WTC11 (cell line): ENCODE measurements around the gene BTNL9. TPM values are rescaled to one million over a fixed set of nuclear protein-coding genes. Genes with fewer than 3 reads are reported as not detected.

Experiments
- ATAC-seq: fragments of 200-7000 bp; cut with Tn5 transposase; 2 replicates; pipeline ENCODE4 v1.10.0; 2021; ENCODE audit warnings: mild to moderate bottlenecking, moderate library complexity
- CTCF ChIA-PET: fragments of 300-600 bp; sonication (Branson Sonifier 250); formaldehyde crosslinking; loops from one replicate; lab custom pipeline; 2021; ENCODE audit warnings: antibody characterized with exemption; lab: Charles Lee
- POLR2A ChIA-PET: fragments of 350-600 bp; sonication (Branson Sonifier 250); formaldehyde crosslinking; loops from one replicate; lab custom pipeline; 2021; ENCODE audit warnings: antibody characterized with exemption; lab: Charles Lee
- DNase-seq: peaks from one replicate; pipeline ENCODE4 v3.0.0; 2021; ENCODE audit warnings: low spot score
- H3K27ac Mint-ChIP-seq: 2 replicates; pipeline ENCODE4 v1.8.0; 2021; ENCODE audit warnings: mixed read lengths
- H3K27me3 Mint-ChIP-seq: 2 replicates; pipeline ENCODE4 v1.8.0; 2021; ENCODE audit warnings: low read depth, mild to moderate bottlenecking, moderate library complexity, mixed read lengths
- H3K36me3 Mint-ChIP-seq: 2 replicates; pipeline ENCODE4 v1.8.0; 2021; ENCODE audit warnings: mixed read lengths
- H3K4me1 Mint-ChIP-seq: 2 replicates; pipeline ENCODE4 v1.8.0; 2022; ENCODE audit warnings: mixed read lengths
- H3K4me3 Mint-ChIP-seq: 2 replicates; pipeline ENCODE4 v1.8.0; 2021; ENCODE audit warnings: mild to moderate bottlenecking, moderate library complexity, mixed read lengths
- H3K9me3 Mint-ChIP-seq: 2 replicates; pipeline ENCODE4 v1.8.0; 2021; ENCODE audit warnings: mixed read lengths
- ATF2 ChIP-seq: sonication (generic); formaldehyde crosslinking; IDR thresholded peaks from 2 replicates; pipeline ENCODE4 v1.8.1; 2022; ENCODE audit warnings: low read depth, missing genetic modification reagents, borderline replicate concordance
- CBFB ChIP-seq: sonication (generic); formaldehyde crosslinking; IDR thresholded peaks from 2 replicates; pipeline ENCODE4 v1.8.1; 2022; ENCODE audit warnings: mild to moderate bottlenecking, low read depth, missing genetic modification reagents
- CREB1 ChIP-seq: sonication (generic); formaldehyde crosslinking; IDR thresholded peaks from 2 replicates; pipeline ENCODE4 v1.8.0; 2023; ENCODE audit warnings: mild to moderate bottlenecking, missing genetic modification reagents
- CREM ChIP-seq: sonication (generic); formaldehyde crosslinking; IDR thresholded peaks from 2 replicates; pipeline ENCODE4 v1.8.1; 2022; ENCODE audit warnings: mild to moderate bottlenecking, missing genetic modification reagents, moderate library complexity
- E2F1 ChIP-seq: sonication (generic); formaldehyde crosslinking; IDR thresholded peaks from 2 replicates; pipeline ENCODE4 v1.8.0; 2022; ENCODE audit warnings: mild to moderate bottlenecking, missing genetic modification reagents
- HMGA2 ChIP-seq: fragments of 250-450 bp; sonication (Bioruptor Pico); IDR thresholded peaks from 2 replicates; pipeline ENCODE4 v1.4.0; 2021; ENCODE audit warnings: mild to moderate bottlenecking, moderate library complexity
- IRF1 ChIP-seq: sonication (generic); formaldehyde crosslinking; IDR thresholded peaks from 2 replicates; pipeline ENCODE4 v1.8.0; 2023; ENCODE audit warnings: missing genetic modification reagents
- IRF2 ChIP-seq: sonication (generic); formaldehyde crosslinking; IDR thresholded peaks from 2 replicates; pipeline ENCODE4 v1.8.0; 2022; ENCODE audit warnings: low read depth, missing genetic modification reagents, borderline replicate concordance
- MAX ChIP-seq: sonication (generic); formaldehyde crosslinking; IDR thresholded peaks from 2 replicates; pipeline ENCODE4 v1.8.0; 2022; ENCODE audit warnings: mild to moderate bottlenecking, missing genetic modification reagents
- MXD4 ChIP-seq: fragments of 250-450 bp; sonication (Bioruptor Pico); IDR thresholded peaks from 2 replicates; pipeline ENCODE4 v1.8.0; 2021; ENCODE audit warnings: mild to moderate bottlenecking, moderate library complexity, borderline replicate concordance
- NFATC4 ChIP-seq: fragments of 250-450 bp; sonication (Bioruptor Pico); IDR thresholded peaks from 2 replicates; pipeline ENCODE4 v1.9.0; 2021; ENCODE audit warnings: mild to moderate bottlenecking
- NFYB ChIP-seq: sonication (generic); formaldehyde crosslinking; conservative IDR thresholded peaks from 2 replicates; pipeline ENCODE4 v1.8.0; 2022; ENCODE audit warnings: low read depth, missing genetic modification reagents
- NR1H2 ChIP-seq: sonication (generic); formaldehyde crosslinking; IDR thresholded peaks from 2 replicates; pipeline ENCODE4 v1.9.0; 2021; ENCODE audit warnings: mild to moderate bottlenecking, moderate library complexity, missing genetic modification reagents
- NR3C1 ChIP-seq: sonication (generic); formaldehyde crosslinking; conservative IDR thresholded peaks from 2 replicates; pipeline ENCODE4 v1.8.1; 2023; ENCODE audit warnings: low read depth, mild to moderate bottlenecking, missing genetic modification reagents
- OVOL2 ChIP-seq: fragments of 250-450 bp; sonication (Bioruptor Pico); IDR thresholded peaks from 2 replicates; pipeline ENCODE4 v1.9.0; 2021; ENCODE audit warnings: mild to moderate bottlenecking, borderline replicate concordance
- RORB ChIP-seq: fragments of 250-450 bp; sonication (Bioruptor Pico); IDR thresholded peaks from 2 replicates; pipeline ENCODE4 v1.9.0; 2021; ENCODE audit warnings: mild to moderate bottlenecking
- SMAD3 ChIP-seq: sonication (generic); formaldehyde crosslinking; IDR thresholded peaks from 2 replicates; pipeline ENCODE4 v1.8.0; 2022; ENCODE audit warnings: missing genetic modification reagents, mild to moderate bottlenecking, borderline replicate concordance
- SOX15 ChIP-seq: fragments of 250-450 bp; sonication (Bioruptor Pico); IDR thresholded peaks from 2 replicates; pipeline ENCODE4 v1.9.0; 2021; ENCODE audit warnings: mild to moderate bottlenecking
- STAT6 ChIP-seq: sonication (generic); formaldehyde crosslinking; conservative IDR thresholded peaks from 2 replicates; pipeline ENCODE4 v1.8.1; 2023; ENCODE audit warnings: mild to moderate bottlenecking, low read depth, missing genetic modification reagents, moderate library complexity
- TP53 ChIP-seq: sonication (generic); formaldehyde crosslinking; IDR thresholded peaks from 2 replicates; pipeline ENCODE4 v1.8.1; 2023; ENCODE audit warnings: mild to moderate bottlenecking, missing genetic modification reagents
- ZNF121 ChIP-seq: sonication (generic); formaldehyde crosslinking; IDR thresholded peaks from 2 replicates; pipeline ENCODE4 v1.8.0; 2023; ENCODE audit warnings: missing genetic modification reagents
- ZNF138 ChIP-seq: sonication (generic); formaldehyde crosslinking; conservative IDR thresholded peaks from 2 replicates; pipeline ENCODE4 v1.8.1; 2022; ENCODE audit warnings: mild to moderate bottlenecking, moderate library complexity, missing genetic modification reagents
- ZNF219 ChIP-seq: sonication (generic); formaldehyde crosslinking; IDR thresholded peaks from 2 replicates; pipeline ENCODE4 v1.8.0; 2023; ENCODE audit warnings: missing genetic modification reagents, mild to moderate bottlenecking, borderline replicate concordance
- total RNA-seq: library from RNA; stranded (reverse); gene quantifications from 3 replicates; pipeline ENCODE4 v1.2.3, GENCODE V29; 2021
- TF ChIP-seq, protein P1 (sequence below): sonication (generic); formaldehyde crosslinking; IDR thresholded peaks from 2 replicates; pipeline ENCODE4 v1.8.1; 2023; ENCODE audit warnings: mild to moderate bottlenecking, missing genetic modification reagents, borderline replicate concordance
- TF ChIP-seq, protein P2 (sequence below): sonication (generic); formaldehyde crosslinking; IDR thresholded peaks from 2 replicates; pipeline ENCODE4 v1.8.1; 2023; ENCODE audit warnings: mild to moderate bottlenecking, missing genetic modification reagents, moderate library complexity

Gene BTNL9
- total RNA-seq, 1 experiment from 2014 or later: 3.4 TPM

- TF ChIP-seq, protein P1, sequence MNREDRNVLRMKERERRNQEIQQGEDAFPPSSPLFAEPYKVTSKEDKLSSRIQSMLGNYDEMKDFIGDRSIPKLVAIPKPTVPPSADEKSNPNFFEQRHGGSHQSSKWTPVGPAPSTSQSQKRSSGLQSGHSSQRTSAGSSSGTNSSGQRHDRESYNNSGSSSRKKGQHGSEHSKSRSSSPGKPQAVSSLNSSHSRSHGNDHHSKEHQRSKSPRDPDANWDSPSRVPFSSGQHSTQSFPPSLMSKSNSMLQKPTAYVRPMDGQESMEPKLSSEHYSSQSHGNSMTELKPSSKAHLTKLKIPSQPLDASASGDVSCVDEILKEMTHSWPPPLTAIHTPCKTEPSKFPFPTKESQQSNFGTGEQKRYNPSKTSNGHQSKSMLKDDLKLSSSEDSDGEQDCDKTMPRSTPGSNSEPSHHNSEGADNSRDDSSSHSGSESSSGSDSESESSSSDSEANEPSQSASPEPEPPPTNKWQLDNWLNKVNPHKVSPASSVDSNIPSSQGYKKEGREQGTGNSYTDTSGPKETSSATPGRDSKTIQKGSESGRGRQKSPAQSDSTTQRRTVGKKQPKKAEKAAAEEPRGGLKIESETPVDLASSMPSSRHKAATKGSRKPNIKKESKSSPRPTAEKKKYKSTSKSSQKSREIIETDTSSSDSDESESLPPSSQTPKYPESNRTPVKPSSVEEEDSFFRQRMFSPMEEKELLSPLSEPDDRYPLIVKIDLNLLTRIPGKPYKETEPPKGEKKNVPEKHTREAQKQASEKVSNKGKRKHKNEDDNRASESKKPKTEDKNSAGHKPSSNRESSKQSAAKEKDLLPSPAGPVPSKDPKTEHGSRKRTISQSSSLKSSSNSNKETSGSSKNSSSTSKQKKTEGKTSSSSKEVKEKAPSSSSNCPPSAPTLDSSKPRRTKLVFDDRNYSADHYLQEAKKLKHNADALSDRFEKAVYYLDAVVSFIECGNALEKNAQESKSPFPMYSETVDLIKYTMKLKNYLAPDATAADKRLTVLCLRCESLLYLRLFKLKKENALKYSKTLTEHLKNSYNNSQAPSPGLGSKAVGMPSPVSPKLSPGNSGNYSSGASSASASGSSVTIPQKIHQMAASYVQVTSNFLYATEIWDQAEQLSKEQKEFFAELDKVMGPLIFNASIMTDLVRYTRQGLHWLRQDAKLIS (CRISPR knock-in tag): no peak
- TF ChIP-seq E2F1 (CRISPR knock-in tag): no peak
Measured at GRCh38 chr5:181001947-181002346, 38.1 kb upstream of the BTNL9 start (continued).

GRCh38 chr5:181005791-181006190 is 34.3 kb upstream of the BTNL9 start:
- DNase-seq (no peak), ATAC-seq (no peak; the same call in 1 of the 2 replicates)
- TF ChIP-seq MXD4: no peak
- no peak for TF ChIP-seq MAX
- no peak for TF ChIP-seq ZNF219
- no peak for TF ChIP-seq TP53 (CRISPR knock-in tag)
- no peak for TF ChIP-seq CBFB (CRISPR knock-in tag)
- TF ChIP-seq NR3C1 (CRISPR knock-in tag): no peak
- no peak for TF ChIP-seq SOX15 (CRISPR knock-in tag)
- no peak for TF ChIP-seq RORB
- no peak for TF ChIP-seq IRF1
- TF ChIP-seq NR1H2 (CRISPR knock-in tag): no peak
- no peak for TF ChIP-seq HMGA2 (CRISPR knock-in tag)
- TF ChIP-seq CREM: no peak
- TF ChIP-seq OVOL2 (CRISPR knock-in tag): no peak
- TF ChIP-seq ZNF121: no peak
- no peak for TF ChIP-seq SMAD3 (CRISPR knock-in tag)
- peaks cover 6% of the 10 kb centered on the region; the same call in 1 of the 2 replicates for H3K4me1 Mint-ChIP-seq
- POLR2A ChIA-PET: no interaction called here
- H3K27ac Mint-ChIP-seq: no peak overlapping the region
- H3K9me3 Mint-ChIP-seq: peaks cover 3% of the 10 kb centered on the region; the same call in 1 of the 2 replicates
- no peaks in the 10 kb centered on the region for H3K36me3 Mint-ChIP-seq
- CTCF ChIA-PET: no interaction called here
- no peaks in the 10 kb centered on the region; the same call in 1 of the 2 replicates for H3K27me3 Mint-ChIP-seq
- H3K4me3 Mint-ChIP-seq: no peak overlapping the region

DNA sequence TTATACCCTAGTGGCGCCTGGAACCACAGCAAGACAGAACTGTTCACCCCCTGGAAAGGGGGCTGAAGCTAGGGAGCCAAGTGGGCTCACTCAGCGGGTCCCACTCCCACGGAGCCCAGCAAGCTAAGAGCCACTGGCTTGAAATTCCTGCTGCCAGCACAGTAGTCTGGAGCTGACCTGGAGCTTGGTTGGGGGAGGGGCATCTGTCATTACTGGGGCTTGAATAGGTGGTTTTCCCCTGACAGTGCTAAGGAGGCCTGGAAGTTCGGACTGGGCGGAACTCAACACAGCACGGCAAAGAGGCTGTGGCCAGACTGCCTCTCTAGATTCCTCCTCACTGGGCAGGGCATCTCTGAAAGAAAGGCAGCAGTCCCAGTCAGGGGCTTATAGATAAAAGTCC is 31.9 kb upstream of the BTNL9 start:
- no peak overlapping the region for H3K27ac Mint-ChIP-seq
- H3K9me3 Mint-ChIP-seq: peaks cover 3% of the 10 kb centered on the region; the same call in 1 of the 2 replicates
- CTCF ChIA-PET: interaction anchor here (1.0 kb wide), 1 partner anchor 145 kb away, joined by 3 read pairs; no protein-coding TSS in a partner anchor
- no peak overlapping the region for H3K4me3 Mint-ChIP-seq
- H3K4me1 Mint-ChIP-seq: peaks cover 6% of the 10 kb centered on the region; the same call in 1 of the 2 replicates
- H3K36me3 Mint-ChIP-seq: no peaks in the 10 kb centered on the region
- no peak for DNase-seq
- POLR2A ChIA-PET: no interaction called here
- ATAC-seq: peak; percentile 44; the same call in 1 of the 2 replicates
- no peaks in the 10 kb centered on the region; the same call in none of the 2 replicates for H3K27me3 Mint-ChIP-seq
- no peak for TF ChIP-seq CREM
- TF ChIP-seq NFATC4 (CRISPR knock-in tag): no peak
- no peak for TF ChIP-seq ATF2
- no peak for TF ChIP-seq NFYB (CRISPR knock-in tag)
- TF ChIP-seq CREB1: no peak
- no peak for TF ChIP-seq ZNF138 (CRISPR knock-in tag)
- no peak for TF ChIP-seq STAT6 (CRISPR knock-in tag)
- no peak for TF ChIP-seq IRF2 (CRISPR knock-in tag)
- no peak for TF ChIP-seq ZNF121
- TF ChIP-seq, protein P2, sequence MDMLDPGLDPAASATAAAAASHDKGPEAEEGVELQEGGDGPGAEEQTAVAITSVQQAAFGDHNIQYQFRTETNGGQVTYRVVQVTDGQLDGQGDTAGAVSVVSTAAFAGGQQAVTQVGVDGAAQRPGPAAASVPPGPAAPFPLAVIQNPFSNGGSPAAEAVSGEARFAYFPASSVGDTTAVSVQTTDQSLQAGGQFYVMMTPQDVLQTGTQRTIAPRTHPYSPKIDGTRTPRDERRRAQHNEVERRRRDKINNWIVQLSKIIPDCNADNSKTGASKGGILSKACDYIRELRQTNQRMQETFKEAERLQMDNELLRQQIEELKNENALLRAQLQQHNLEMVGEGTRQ (CRISPR knock-in tag): no peak
- TF ChIP-seq OVOL2 (CRISPR knock-in tag): no peak
